H1 (cell line): Measurements from ENCODE around the gene FARP2. TPM values are rescaled to one million over a fixed set of nuclear protein-coding genes. Genes with fewer than 3 reads are reported as not detected.

Experiments
- CTCF ChIA-PET: fragments of 300-600 bp; sonication (Branson Sonifier 250); formaldehyde crosslinking; loops from one replicate; lab custom pipeline; 2021; ENCODE audit not compliant: partially characterized antibody; lab: Charles Lee
- POLR2A ChIA-PET: fragments of 300-600 bp; sonication (Branson Sonifier 250); formaldehyde crosslinking; loops from one replicate; lab custom pipeline; 2021; ENCODE audit warnings: inconsistent platforms; ENCODE audit not compliant: partially characterized antibody; lab: Charles Lee
- DNase-seq, 2 experiments: peaks; one replicate each; pipeline versions ENCODE4 v3.0.0 to v3.0.0-alpha.2; 2010 to 2022; ENCODE audit warnings: low spot score in 2 of 2, low read depth in 1 of 2, mixed read lengths in 1 of 2
- FAIRE-seq: peaks from 2 replicates; lab custom pipeline; 2011; peaks lifted over from hg19 to GRCh38; lab: Jason Lieb, UNC
- H2AFZ ChIP-seq: 2 replicates; pipeline ENCODE4 v1.8.1; 2012; ENCODE audit warnings: low read length, inconsistent platforms
- H2AK5ac ChIP-seq: 2 replicates; pipeline ENCODE4 v1.6.1; 2013; ENCODE audit warnings: low read depth, low read length
- H2BK120ac ChIP-seq: replicated peaks from 2 replicates; pipeline ENCODE3; 2013; ENCODE audit warnings: low read depth, low read length, inconsistent platforms
- H2BK12ac ChIP-seq: 2 replicates; pipeline ENCODE4 v1.6.1; 2013; ENCODE audit warnings: low read depth, low read length
- H2BK15ac ChIP-seq: 2 replicates; pipeline ENCODE4 v1.6.1; 2013; ENCODE audit warnings: low read length
- H2BK20ac ChIP-seq: 2 replicates; pipeline ENCODE4 v1.6.1; 2013; ENCODE audit warnings: low read length
- H2BK5ac ChIP-seq: 2 replicates; pipeline ENCODE4 v1.6.1; 2013; ENCODE audit warnings: low read depth, low read length
- H3K14ac ChIP-seq: 2 replicates; pipeline ENCODE4 v1.6.1; 2013; ENCODE audit warnings: inconsistent platforms; ENCODE audit not compliant: insufficient read length
- H3K18ac ChIP-seq: 2 replicates; pipeline ENCODE4 v1.6.1; 2013; ENCODE audit warnings: low read length; ENCODE audit errors: extremely low read depth
- H3K23ac ChIP-seq: 2 replicates; pipeline ENCODE4 v1.6.1; 2013; ENCODE audit warnings: inconsistent platforms; ENCODE audit not compliant: insufficient read length
- H3K23me2 ChIP-seq: 2 replicates; pipeline ENCODE4 v1.6.1; 2013; ENCODE audit warnings: low read depth, low read length
- H3K27ac ChIP-seq: 2 replicates; pipeline ENCODE4 v1.6.1; 2011; ENCODE audit warnings: low read depth, low read length, inconsistent platforms
- H3K27me3 ChIP-seq, 4 experiments: replicated peaks in 1 of 4; 1 replicate in 1 of 4; 2 replicates in 3 of 4; pipeline versions ENCODE4 v1.6.1 to v1.8.1; 2011 to 2013; ENCODE audit warnings: low read length in 3 of 4, mild to moderate bottlenecking in 3 of 4, inconsistent platforms in 2 of 4, mixed read lengths in 2 of 4, moderate library complexity in 1 of 4; ENCODE audit not compliant: control insufficient read depth in 3 of 4, insufficient read depth in 3 of 4; ENCODE audit errors: extremely low read depth in 1 of 4
- H3K36me3 ChIP-seq, 4 experiments: 2 replicates each; pipeline versions ENCODE4 v1.6.1 to v1.8.1; 2011 to 2013; ENCODE audit warnings: mild to moderate bottlenecking in 4 of 4, low read length in 3 of 4, moderate library complexity in 2 of 4, control low read depth in 1 of 4, inconsistent platforms in 1 of 4; ENCODE audit not compliant: insufficient read depth in 4 of 4, control insufficient read depth in 2 of 4
- H3K4ac ChIP-seq: replicated peaks from 2 replicates; pipeline ENCODE3; 2013; ENCODE audit warnings: low read length, low read depth, mixed read lengths, inconsistent platforms; ENCODE audit not compliant: insufficient read length
- H3K4me1 ChIP-seq, 4 experiments: replicated peaks in 1 of 4; 1 replicate in 1 of 4; 2 replicates in 3 of 4; pipeline versions ENCODE4 v1.6.1 to v1.8.1; 2011 to 2013; ENCODE audit warnings: low read length in 3 of 4, inconsistent platforms in 2 of 4, mixed read lengths in 1 of 4; ENCODE audit not compliant: insufficient read depth in 4 of 4, control insufficient read depth in 3 of 4
- H3K4me2 ChIP-seq, 2 experiments: 2 replicates each; pipeline versions ENCODE4 v1.6.1 to v1.8.1; 2011 to 2013; ENCODE audit warnings: low read depth in 2 of 2, low read length in 2 of 2, control low read depth in 1 of 2, inconsistent platforms in 1 of 2, mild to moderate bottlenecking in 1 of 2; ENCODE audit not compliant: insufficient read depth in 1 of 2
- H3K4me3 ChIP-seq, 4 experiments: fragments of 200-600, 300-600 bp in 1 of 4; sonication (generic), shearing (Covaris generic), sonication (Bioruptor Twin) in 1 of 4; 2 replicates each; pipeline versions ENCODE4 v1.5.1 to v1.8.1; 2011 to 2016; ENCODE audit warnings: low read length in 4 of 4, low read depth in 3 of 4, control low read depth in 2 of 4, inconsistent platforms in 2 of 4, mild to moderate bottlenecking in 2 of 4, mixed read lengths in 1 of 4, moderate library complexity in 1 of 4; ENCODE audit not compliant: insufficient read depth in 2 of 4; ENCODE audit errors: extremely low read depth in 1 of 4
- H3K56ac ChIP-seq: replicated peaks from 2 replicates; pipeline ENCODE3; 2013; ENCODE audit warnings: low read depth, mild to moderate bottlenecking, mixed read lengths, low read length, inconsistent platforms; ENCODE audit not compliant: insufficient read length
- H3K79me1 ChIP-seq: 2 replicates; pipeline ENCODE4 v1.6.1; 2013; ENCODE audit warnings: low read depth, low read length, control low read depth
- H3K79me2 ChIP-seq, 2 experiments: 2 replicates each; pipeline versions ENCODE4 v1.6.1 to v1.8.1; 2012 to 2013; ENCODE audit warnings: low read length in 2 of 2, mild to moderate bottlenecking in 2 of 2, inconsistent platforms in 1 of 2; ENCODE audit not compliant: insufficient read depth in 2 of 2, control insufficient read depth in 1 of 2
- H3K9ac ChIP-seq, 4 experiments: replicated peaks in 1 of 4; 1 replicate in 1 of 4; 2 replicates in 3 of 4; pipeline versions ENCODE4 v1.6.1 to v1.8.1; 2011 to 2013; ENCODE audit warnings: low read depth in 3 of 4, low read length in 3 of 4, control low read depth in 2 of 4, mild to moderate bottlenecking in 2 of 4, moderate library complexity in 2 of 4, inconsistent platforms in 1 of 4; ENCODE audit errors: extremely low read depth in 1 of 4
- H3K9me3 ChIP-seq, 2 experiments: 2 replicates each; pipeline versions ENCODE4 v1.6.1 to v1.8.1; 2012 to 2013; ENCODE audit warnings: mild to moderate bottlenecking in 2 of 2, moderate library complexity in 2 of 2, control low read depth in 1 of 2, inconsistent platforms in 1 of 2, low read depth in 1 of 2, low read length in 1 of 2, mixed read lengths in 1 of 2; ENCODE audit not compliant: insufficient read depth in 2 of 2
- H4K20me1 ChIP-seq, 2 experiments: replicated peaks in 1 of 2; 2 replicates each; pipeline versions ENCODE3 to v1.8.1; 2011 to 2013; ENCODE audit warnings: inconsistent platforms in 2 of 2, low read length in 2 of 2, mild to moderate bottlenecking in 1 of 2; ENCODE audit not compliant: insufficient read depth in 2 of 2, control insufficient read depth in 1 of 2
- H4K5ac ChIP-seq: 2 replicates; pipeline ENCODE4 v1.6.1; 2013; ENCODE audit warnings: low read length, low read depth, mixed read lengths, inconsistent platforms; ENCODE audit not compliant: insufficient read length
- H4K8ac ChIP-seq: 2 replicates; pipeline ENCODE4 v1.8.0; 2013; ENCODE audit warnings: mild to moderate bottlenecking, moderate library complexity, low read length, inconsistent platforms; ENCODE audit not compliant: insufficient read depth; ENCODE audit errors: extremely low read depth
- H4K91ac ChIP-seq: replicated peaks from 2 replicates; pipeline ENCODE3; 2013; ENCODE audit warnings: low read length, mixed read lengths, inconsistent platforms; ENCODE audit not compliant: insufficient read length
- CBX8 ChIP-seq: fragments of 300-800, 300-1000 bp; sonication (generic); IDR thresholded peaks from 2 replicates; pipeline ENCODE4 v1.7.1; 2016; ENCODE audit warnings: low read depth, low read length, borderline replicate concordance
- CREB1 ChIP-seq: IDR thresholded peaks from 2 replicates; pipeline ENCODE4 v1.6.1; 2012; ENCODE audit warnings: inconsistent platforms
- GABPA ChIP-seq: IDR thresholded peaks from 2 replicates; pipeline ENCODE4 v1.6.1; 2011; ENCODE audit warnings: mild to moderate bottlenecking, low read length, moderate library complexity, borderline replicate concordance; ENCODE audit not compliant: insufficient read depth
- GTF2F1 ChIP-seq: IDR thresholded peaks from 2 replicates; pipeline ENCODE4 v1.6.1; 2012; ENCODE audit warnings: low read depth, low read length, improper control_type of control experiment, borderline replicate concordance
- KDM1A ChIP-seq: fragments of 200-600, 300-600 bp; sonication (generic); IDR thresholded peaks from 2 replicates; pipeline ENCODE4 v1.7.1; 2016; ENCODE audit warnings: mild to moderate bottlenecking, low read length, borderline replicate concordance
- KDM5A ChIP-seq: fragments of 200-600 bp; IDR thresholded peaks from 2 replicates; pipeline ENCODE4 v1.7.1; 2012; ENCODE audit warnings: mild to moderate bottlenecking, low read length, inconsistent platforms, mixed read lengths
- POU5F1 ChIP-seq: IDR thresholded peaks from 2 replicates; pipeline ENCODE4 v1.6.1; 2011; ENCODE audit warnings: low read depth, mild to moderate bottlenecking, low read length, moderate library complexity
- RFX5 ChIP-seq: IDR thresholded peaks from 2 replicates; pipeline ENCODE4 v1.6.1; 2011; ENCODE audit warnings: low read depth, low read length, improper control_type of control experiment, borderline replicate concordance
- TBP ChIP-seq: IDR thresholded peaks from 2 replicates; pipeline ENCODE4 v1.6.1; 2011; ENCODE audit warnings: low read depth, low read length, improper control_type of control experiment
- YY1 ChIP-seq: IDR thresholded peaks from 2 replicates; pipeline ENCODE4 v1.6.1; 2011; ENCODE audit warnings: low read depth, mild to moderate bottlenecking, low read length
- WGBS, 2 experiments: shearing (Covaris generic) in 1 of 2; methylation state at CpG; one replicate each; pipeline versions ENCODE4 v1.1.6 to v1.1.7; 2013 to 2015; ENCODE audit warnings: low lambda C conversion rate in 2 of 2, mixed read lengths in 2 of 2, inconsistent platforms in 1 of 2, low coverage in 1 of 2, missing lambda C conversion rate in 1 of 2; ENCODE audit not compliant: insufficient replicate concordance in 2 of 2, insufficient coverage in 1 of 2, insufficient read length in 1 of 2; ENCODE audit errors: extremely low coverage in 1 of 2, missing lambda C conversion rate in 1 of 2; 5-methylcytosine and 5-hydroxymethylcytosine counted together
- polyA plus RNA-seq, 7 experiments: library from polyadenylated mRNA; depleted of rRNA in 3 of 7; stranded (reverse) in 5 of 7; unstranded in 2 of 7; fragments of >200 nt in 5 of 7; fragments of 200-250 nt in 2 of 7; gene quantifications; 1 replicate in 5 of 7; 2 replicates in 1 of 7; 4 replicates in 1 of 7; pipeline versions ENCODE4 v1.2.1 to v1.2.3, GENCODE V29; 2011 to 2013; ENCODE audit warnings: missing spikeins in 2 of 7, mixed read lengths in 2 of 7
- total RNA-seq: library from RNA; stranded (reverse); fragmentation: NEBNext Ultra II Directional; extraction: Animal tissue kit (Norgen Biotek cat#: 25700); gene quantifications from 2 replicates; pipeline ENCODE4 v1.2.1, GENCODE V29; 2021
- TF ChIP-seq, protein P1 (sequence below): IDR thresholded peaks from 2 replicates; pipeline ENCODE4 v1.6.1; 2012; ENCODE audit warnings: inconsistent platforms
- TF ChIP-seq, protein P2 (sequence below): IDR thresholded peaks from 2 replicates; pipeline ENCODE4 v1.6.1; 2011; ENCODE audit warnings: low read length, improper control_type of control experiment

Gene FARP2
- total and polyA plus RNA-seq, 2 of the 8 experiments (the other 6 are each of a cell fraction or from before 2014, with no cell fraction given): 12.4 to 33.4 TPM

DNA sequence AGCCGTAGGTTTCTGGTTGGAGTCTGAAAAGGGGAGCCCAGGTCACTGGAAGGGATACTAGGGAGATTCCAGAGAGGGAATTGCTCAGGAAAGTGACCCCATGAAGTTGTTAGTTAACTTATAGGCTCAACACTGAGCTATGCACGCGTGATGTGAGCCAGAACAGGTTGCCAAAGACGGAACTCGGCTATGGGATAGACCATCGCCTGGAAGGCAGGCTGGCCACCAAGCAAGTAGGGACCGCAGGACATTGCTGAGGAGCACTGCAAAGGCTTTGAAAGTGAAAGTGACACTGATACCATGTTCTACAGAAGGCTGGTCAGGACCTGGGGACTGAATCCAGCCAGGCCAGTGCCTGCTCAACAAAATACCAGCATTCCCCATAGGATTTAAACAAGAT, 7.3 kb downstream of the FARP2 start:
- no peak overlapping the region for H3K4me3 ChIP-seq
- H3K4me1 ChIP-seq: peaks cover 2 to 9% (median 8%) of the 10 kb centered on the region in 4 experiments
- no peak overlapping the region for H4K5ac ChIP-seq
- H3K9me3 ChIP-seq: no peaks in the 10 kb centered on the region
- no peak overlapping the region for H3K18ac ChIP-seq
- no peak overlapping the region for H3K27ac ChIP-seq
- no peak overlapping the region for H4K8ac ChIP-seq
- H3K23ac ChIP-seq: no peak overlapping the region
- no peaks in the 10 kb centered on the region for H3K27me3 ChIP-seq
- H3K56ac ChIP-seq: no peak overlapping the region
- FAIRE-seq (no peak), DNase-seq (no peak)
- no peak overlapping the region for H3K4me2 ChIP-seq
- peaks cover 15% of the 10 kb centered on the region for H3K79me1 ChIP-seq
- WGBS, 2 experiments: 89% methylated on average over 7 of the region's 7 CpGs; no CpG with 5 or more reads in 1 of the 2 experiments
- H3K14ac ChIP-seq: no peak overlapping the region
- H4K20me1 ChIP-seq: peaks cover 10 to 11% of the 10 kb centered on the region in 2 experiments
- H2AFZ ChIP-seq: no peak overlapping the region
- ChIA-PET CTCF (interaction anchor here (0.5 to 3.8 kb wide), 4 partner anchors 16 to 144 kb away, joined by 3 to 14 read pairs (median 8); no protein-coding TSS in a partner anchor), POLR2A (interaction anchor here (1.4 to 1.6 kb wide), 2 partner anchors 10 to 48 kb away, joined by 3 to 5 read pairs; partner anchors contain the start of genes HDLBP and SEPTIN2)
- no peak overlapping the region for H2BK20ac ChIP-seq
- H2BK12ac ChIP-seq: no peak overlapping the region
- H3K4ac ChIP-seq: no peak overlapping the region
- no peak overlapping the region; a peak in 1 of 7 replicates for H3K9ac ChIP-seq
- no peak overlapping the region for H2AK5ac ChIP-seq
- no peaks in the 10 kb centered on the region for H3K23me2 ChIP-seq
- peaks cover 0 to 54% of the 10 kb centered on the region in 2 experiments; a peak in 3 of 4 replicates for H3K79me2 ChIP-seq
- no peak overlapping the region for H2BK5ac ChIP-seq
- no peak overlapping the region for H4K91ac ChIP-seq
- H3K36me3 ChIP-seq: no peaks in the 10 kb centered on the region; a peak in 1 of 8 replicates
- 0 out of 2 replicates have a peak overlapping the region, but pooled peaks have one; percentile 2 for H2BK15ac ChIP-seq
- no peak overlapping the region for H2BK120ac ChIP-seq
- no peak for TF ChIP-seq YY1
- TF ChIP-seq GABPA: no peak
- no peak for TF ChIP-seq KDM1A
- TF ChIP-seq CBX8: no peak
- no peak for TF ChIP-seq CREB1
- TF ChIP-seq, protein P1, sequence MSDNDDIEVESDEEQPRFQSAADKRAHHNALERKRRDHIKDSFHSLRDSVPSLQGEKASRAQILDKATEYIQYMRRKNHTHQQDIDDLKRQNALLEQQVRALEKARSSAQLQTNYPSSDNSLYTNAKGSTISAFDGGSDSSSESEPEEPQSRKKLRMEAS: no peak
- no peak for TF ChIP-seq RFX5
- TF ChIP-seq GTF2F1: no peak
- TF ChIP-seq POU5F1: no peak
- TF ChIP-seq TBP: no peak
- TF ChIP-seq KDM5A: no peak
- TF ChIP-seq, protein P2, sequence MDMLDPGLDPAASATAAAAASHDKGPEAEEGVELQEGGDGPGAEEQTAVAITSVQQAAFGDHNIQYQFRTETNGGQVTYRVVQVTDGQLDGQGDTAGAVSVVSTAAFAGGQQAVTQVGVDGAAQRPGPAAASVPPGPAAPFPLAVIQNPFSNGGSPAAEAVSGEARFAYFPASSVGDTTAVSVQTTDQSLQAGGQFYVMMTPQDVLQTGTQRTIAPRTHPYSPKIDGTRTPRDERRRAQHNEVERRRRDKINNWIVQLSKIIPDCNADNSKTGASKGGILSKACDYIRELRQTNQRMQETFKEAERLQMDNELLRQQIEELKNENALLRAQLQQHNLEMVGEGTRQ: no peak
